CD4-positive, alpha-beta T cell treated with Interleukin-17A for 1 hour (primary cell): ENCODE data around the gene OR14A16.

Experiments used
- DNase-seq: peaks from one replicate; pipeline ENCODE4 v3.0.0-alpha.2; 2020

The OR14A16 gene, protein sequence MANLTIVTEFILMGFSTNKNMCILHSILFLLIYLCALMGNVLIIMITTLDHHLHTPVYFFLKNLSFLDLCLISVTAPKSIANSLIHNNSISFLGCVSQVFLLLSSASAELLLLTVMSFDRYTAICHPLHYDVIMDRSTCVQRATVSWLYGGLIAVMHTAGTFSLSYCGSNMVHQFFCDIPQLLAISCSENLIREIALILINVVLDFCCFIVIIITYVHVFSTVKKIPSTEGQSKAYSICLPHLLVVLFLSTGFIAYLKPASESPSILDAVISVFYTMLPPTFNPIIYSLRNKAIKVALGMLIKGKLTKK

GRCh38 chr1:247824023-247824422 is at the start of gene OR14A16:
OR14A16 (minus strand) TSS chr1:247824119; CDS start chr1:247815729, 8,390 bp downstream.
- DNase-seq, result no peak

DNA sequence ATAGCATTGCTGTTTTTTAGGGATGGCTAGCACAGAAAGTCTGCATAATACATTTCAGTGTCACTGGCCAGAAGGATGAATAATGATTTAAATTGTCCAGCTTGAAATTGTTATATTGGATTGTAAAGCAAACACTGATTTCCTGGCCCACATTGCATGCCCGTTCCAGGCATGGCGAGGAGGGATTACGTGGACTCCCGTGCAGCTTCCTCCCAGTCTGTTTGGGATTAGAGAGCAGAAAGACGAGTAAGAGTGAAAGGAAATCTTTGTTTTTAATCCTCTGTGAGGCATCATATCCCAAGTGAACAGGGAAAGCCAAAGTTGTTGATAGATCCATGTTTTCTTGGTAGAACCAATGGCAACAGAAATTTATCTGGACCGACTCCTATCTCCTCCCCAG is 41.5 kb upstream of the OR14A16 start:
- DNase-seq, result no peak

- DNase-seq, result no peak
These were observed 40.7 kb upstream of the OR14A16 start for GRCh38 chr1:247864644-247865043.

GRCh38 chr1:247862756-247863155 is 38.8 kb upstream of the OR14A16 start:
- DNase-seq, result no peak

DNA sequence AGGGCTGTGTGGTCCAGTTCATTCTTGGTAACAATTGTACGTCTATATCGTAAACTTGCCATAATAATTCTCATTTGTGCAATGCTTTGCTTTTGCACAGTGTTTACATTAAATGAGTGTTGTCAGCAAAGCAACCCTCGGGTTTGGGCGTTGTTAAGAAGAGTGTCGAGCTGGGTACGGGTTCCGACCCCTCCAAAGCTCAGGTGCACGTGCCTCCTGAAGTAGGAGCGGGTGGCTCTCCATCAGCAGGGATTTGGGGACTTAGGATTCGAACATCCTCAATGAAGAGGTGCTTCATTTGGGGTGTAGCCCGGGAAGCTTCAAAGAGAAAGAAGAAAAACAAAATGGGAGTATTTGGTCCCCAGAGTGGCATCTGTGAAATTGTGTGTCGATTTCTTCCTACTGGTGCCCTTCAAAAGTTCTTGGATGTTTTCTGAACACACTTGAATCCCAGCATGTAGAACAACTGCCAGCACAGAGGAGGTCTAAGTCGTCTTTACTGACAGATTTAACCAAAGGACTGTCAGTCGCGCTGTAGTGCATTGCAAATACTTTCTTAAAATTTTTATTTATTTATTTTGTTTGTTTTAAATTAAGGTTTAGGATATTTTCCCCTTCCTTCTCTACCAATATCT is 34.2 kb upstream of the OR14A16 start:
- no peak for DNase-seq

DNA sequence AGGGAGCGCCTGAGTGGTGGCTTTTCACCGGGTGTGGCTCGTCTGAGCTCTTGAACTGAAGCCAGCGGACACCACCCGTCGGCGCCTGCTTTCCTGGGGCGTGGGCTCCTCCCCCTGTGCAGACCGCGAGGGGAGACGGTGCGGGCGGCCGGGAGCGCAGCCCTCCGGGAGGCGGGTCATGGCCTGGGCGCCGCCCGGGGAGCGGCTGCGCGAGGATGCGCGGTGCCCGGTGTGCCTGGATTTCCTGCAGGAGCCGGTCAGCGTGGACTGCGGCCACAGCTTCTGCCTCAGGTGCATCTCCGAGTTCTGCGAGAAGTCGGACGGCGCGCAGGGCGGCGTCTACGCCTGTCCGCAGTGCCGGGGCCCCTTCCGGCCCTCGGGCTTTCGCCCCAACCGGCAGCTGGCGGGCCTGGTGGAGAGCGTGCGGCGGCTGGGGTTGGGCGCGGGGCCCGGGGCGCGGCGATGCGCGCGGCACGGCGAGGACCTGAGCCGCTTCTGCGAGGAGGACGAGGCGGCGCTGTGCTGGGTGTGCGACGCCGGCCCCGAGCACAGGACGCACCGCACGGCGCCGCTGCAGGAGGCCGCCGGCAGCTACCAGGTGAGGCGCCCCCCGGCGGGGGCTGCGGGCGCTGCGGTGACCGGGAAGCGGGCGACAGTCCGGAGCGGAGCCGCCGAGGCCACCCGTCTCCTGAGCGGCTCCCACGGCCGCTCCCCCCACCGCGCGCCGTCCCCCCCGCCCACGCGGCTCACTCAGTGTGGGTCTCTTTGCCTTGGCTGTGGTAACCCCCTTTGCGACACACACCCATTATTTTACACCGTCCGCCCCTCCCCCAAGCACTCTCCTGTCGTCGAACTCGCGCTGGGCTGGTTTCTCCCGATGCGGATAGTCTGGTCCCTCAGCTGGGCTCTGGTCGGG is 33.4 kb upstream of the OR14A16 start, which contains the start of gene TRIM58:
Gene TRIM58, plus strand, starts transcription at position 119 of the 916 bp plus-strand sequence. Its CDS starts 60 bp downstream, at position 179.
- DNase-seq, result no peak

GRCh38 chr1:247855911-247856310 is 32.0 kb upstream of the OR14A16 start:
- DNase-seq, result no peak

DNA sequence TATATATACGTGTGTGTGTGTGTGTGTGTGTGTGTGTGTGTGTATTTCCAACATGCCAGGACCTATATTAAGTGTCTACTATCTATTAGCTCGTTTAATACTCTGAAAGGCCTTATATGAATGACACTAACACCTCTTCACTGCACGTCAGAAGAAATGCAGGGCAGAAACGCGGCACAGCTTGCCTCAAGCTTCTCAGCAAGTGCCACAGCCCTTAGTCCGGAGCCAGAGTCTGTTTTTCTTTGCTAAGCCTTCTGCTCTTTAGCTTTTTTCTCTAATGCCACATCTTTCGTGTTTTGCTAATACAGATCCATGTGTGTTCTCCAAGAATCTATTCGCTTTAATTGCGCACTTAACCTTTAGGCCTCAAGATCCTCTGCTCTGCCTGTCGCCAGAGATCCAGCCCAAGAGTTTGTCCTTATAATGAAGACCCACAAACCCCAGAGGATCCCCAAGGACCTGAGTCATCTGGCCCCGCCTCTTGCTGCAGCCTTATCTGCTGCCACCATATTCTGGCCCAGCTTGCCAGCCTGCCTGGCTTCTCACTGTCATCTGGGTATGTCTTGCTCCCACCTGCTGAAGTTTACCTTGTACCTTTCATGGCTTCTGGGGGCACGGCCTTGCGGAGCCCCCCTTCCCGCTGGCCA is 31.1 kb upstream of the OR14A16 start:
- no peak for DNase-seq

- DNase-seq, result no peak
These were observed 25.7 kb upstream of the OR14A16 start for GRCh38 chr1:247849616-247850015.

GRCh38 chr1:247848346-247848745 is 24.4 kb upstream of the OR14A16 start:
- no peak for DNase-seq

DNA sequence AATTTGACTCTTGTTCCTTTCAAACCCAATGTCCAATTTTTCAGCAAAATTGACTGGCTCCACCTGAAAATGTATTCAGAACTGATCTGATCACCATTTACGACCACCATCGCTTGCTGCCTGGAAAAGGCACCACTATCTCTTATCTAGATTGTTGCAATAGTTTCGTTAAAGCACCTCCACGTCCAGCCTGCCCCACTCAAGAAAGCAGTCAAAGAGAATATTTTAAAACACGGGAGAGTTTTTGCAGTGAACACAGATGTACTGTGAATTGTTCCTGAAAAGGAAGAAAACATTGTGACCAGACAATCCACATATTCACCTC is 21.7 kb upstream of the OR14A16 start:
- DNase-seq, result no peak

DNA sequence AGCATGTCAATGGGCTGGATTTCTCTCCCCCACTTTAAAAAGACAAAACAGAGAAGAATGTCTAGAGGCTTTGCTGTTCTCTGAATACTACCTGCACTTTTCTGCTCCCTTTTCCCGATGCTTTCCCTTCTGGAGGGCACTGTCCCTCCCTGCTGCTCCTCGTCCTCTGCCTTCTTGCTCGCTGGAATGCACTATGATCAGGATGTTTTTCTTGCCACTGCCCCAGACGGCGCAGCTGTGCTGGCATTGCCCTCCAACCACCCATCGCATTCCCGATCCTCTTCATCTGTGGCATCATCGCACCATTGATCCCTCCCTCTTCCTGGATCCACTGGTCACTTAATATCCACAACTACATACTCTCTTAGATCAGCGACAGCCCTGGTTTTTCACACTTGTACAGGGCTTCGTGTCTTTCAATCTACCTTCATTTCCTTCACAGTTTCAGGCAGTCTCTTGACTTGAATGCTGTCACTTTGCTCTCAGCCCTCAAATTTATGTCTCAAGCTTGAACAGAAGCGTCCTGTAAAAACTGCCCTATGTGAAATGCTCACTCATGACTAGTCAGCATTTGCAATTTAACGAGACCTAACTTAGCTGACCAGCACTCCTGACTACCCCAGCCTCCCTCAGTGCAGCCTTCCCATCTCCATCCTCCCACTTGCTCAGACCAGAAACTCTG is 21.2 kb upstream of the OR14A16 start:
- no peak for DNase-seq

DNA sequence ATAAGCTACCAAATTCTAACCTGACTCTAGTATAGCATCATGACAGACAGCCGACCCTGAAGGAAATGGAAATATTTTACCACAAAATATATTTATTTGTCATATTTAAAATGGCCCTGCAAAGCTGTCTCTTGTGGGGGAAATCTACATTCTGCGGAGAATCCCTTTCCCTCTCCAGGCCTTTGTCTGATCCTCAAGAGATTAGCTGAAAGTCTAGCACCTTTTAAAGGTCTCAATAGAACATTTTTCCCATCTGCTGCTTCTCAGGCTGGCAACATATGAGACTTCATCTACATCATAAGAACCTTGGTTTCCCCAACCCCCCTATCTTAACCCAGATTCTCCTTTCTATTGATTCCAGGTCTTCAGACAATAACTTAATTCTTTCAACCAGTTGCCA is 19.5 kb upstream of the OR14A16 start:
- DNase-seq, result no peak

DNA sequence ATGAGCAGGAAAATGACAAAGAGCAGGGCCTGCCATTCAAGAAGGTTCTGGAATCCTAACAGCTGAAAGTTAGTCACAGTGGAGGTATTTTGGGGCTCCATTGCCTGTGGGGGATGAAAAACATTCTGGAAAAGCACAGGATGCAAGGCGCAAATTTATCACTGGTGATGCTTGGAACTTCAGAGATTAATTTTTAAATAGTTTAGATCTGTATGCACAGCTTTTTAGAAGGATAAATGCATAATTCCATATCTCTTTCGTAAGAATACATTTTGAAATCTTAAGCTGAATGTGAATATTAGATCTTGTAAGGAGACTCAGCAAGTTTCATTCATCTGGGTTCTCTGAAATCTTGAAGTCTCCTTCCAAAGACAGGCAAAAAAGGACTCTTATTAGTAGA is 17.9 kb upstream of the OR14A16 start, which contains the start of gene OR11L1:
Gene OR11L1, minus strand, starts transcription at position 101 of the 400 bp plus-strand sequence. Its CDS starts 0 bp downstream, at position 101.
- no peak for DNase-seq

GRCh38 chr1:247840818-247841217 is 16.9 kb upstream of the OR14A16 start:
- DNase-seq, result no peak

DNA sequence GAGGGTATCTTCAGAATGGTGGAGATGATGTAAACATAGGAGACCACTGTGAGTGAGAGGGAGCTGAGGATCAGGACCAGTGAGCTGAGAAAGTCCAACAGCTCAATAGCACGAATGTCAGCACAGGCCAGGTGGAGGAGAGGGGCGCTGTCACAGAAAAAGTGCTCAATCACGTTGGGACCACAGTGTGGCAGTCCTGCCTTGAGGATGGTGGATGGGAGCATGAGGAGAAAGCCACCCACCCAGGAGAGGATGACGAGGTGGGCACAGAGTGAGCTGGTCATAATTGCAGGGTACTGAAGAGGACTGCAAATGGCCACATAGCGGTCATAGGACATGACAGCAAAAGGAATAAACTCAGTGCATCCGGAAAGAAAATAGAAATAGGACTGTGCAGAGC is 9.7 kb upstream of the OR14A16 start:
- no peak for DNase-seq

DNA sequence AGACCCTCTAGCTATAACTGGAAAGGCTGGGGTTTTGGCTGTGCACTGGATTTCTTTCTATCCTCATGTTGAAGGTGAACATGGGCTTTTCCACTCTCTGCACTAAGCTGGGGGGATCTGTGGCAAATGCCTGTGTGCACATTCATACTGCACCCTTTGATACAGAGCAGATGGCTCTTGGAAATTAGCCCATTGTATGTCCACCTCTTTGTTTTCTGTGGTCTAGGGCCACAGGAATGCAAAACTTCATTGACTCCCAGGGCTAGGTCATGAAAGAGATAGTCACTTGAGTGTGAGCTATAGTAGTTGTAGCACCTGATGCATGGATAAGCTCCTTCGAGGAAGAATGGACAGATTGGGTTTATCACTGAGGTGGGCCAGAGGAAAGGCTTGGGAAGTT is 5.7 kb upstream of the OR14A16 start:
- no peak for DNase-seq

GRCh38 chr1:247825362-247825761 is 1.4 kb upstream of the OR14A16 start:
- DNase-seq, result no peak

GRCh38 chr1:247822060-247822459 is 1.9 kb downstream of the OR14A16 start:
- DNase-seq, result no peak

- no peak for DNase-seq
These were observed 11.3 kb downstream of the OR14A16 start for GRCh38 chr1:247812637-247813036.

DNA sequence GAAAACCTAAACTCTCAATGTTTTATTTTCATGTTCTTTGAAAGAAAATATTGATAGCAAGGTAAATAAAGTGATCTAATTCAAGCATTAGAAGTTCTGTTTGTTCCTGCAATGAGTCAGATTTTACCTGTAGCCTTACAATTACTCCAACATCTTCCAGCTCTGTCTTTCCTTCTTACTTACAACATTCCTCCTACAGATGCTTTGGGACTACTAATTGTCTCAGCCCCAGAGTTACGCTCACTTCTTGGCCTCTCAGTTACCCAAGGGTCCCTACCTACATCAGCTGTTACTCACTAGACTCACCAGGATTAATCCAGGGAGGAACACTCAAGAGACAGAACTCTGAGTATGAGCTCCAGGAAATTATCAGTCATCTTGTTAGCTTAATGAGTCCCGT is 26.4 kb downstream of the OR14A16 start:
- DNase-seq, result no peak

- no peak for DNase-seq
These were observed 54.3 kb downstream of the OR14A16 start for GRCh38 chr1:247769603-247770002.
